ENCODE measurements around the gene ASIC4.

Gene ASIC4

DNA sequence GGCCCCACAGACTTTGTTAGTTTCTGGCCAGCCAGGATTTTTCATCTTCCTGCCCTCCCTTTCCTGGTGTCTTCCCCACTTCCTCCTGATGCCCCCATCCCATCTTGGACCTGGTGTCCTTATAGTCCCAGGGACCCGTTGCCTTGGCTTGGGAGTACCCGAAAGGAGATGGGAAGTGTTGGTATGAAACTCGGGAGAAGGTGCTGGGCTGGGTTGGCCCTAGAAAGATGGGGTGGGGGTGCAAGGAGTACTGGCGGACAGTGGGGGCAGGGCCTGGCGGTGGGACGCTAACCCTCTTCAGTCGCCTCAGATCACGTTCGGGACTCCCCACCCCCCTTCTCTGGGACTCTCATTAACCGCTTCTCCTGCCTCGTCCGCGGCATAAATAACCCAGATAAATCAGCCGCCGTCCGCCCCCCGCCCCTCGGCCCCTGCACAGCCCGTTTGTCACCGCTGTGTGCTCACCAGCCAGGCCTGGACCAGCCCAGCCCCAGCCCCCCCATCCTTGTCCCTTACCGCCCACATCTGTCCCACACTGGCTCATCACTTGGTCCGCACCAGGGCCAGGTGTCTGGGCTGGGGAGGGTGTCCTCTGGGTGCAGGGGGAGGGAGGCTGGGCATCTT lies 3.7 kb upstream of the ASIC4 start:
- no peak for TF ChIP-seq NFIC (IDR thresholded peaks at IDR 0.05)
- no peak for TF ChIP-seq ZBTB7A (IDR thresholded peaks at IDR 0.05; ENCODE audit: low read depth)
- TF ChIP-seq TEAD4 (IDR thresholded peaks at IDR 0.05) = no peak
- TF ChIP-seq CREB1 (IDR thresholded peaks at IDR 0.05; ENCODE audit: low read depth) = no peak
- no peak for TF ChIP-seq EGR1 (IDR thresholded peaks at IDR 0.05)
- TF ChIP-seq EP300 (IDR thresholded peaks at IDR 0.05; ENCODE audit: borderline replicate concordance) = no peak
- TF ChIP-seq, protein P1, sequence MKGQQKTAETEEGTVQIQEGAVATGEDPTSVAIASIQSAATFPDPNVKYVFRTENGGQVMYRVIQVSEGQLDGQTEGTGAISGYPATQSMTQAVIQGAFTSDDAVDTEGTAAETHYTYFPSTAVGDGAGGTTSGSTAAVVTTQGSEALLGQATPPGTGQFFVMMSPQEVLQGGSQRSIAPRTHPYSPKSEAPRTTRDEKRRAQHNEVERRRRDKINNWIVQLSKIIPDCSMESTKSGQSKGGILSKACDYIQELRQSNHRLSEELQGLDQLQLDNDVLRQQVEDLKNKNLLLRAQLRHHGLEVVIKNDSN (IDR thresholded peaks at IDR 0.05) = no peak
- TF ChIP-seq RAD21 (IDR thresholded peaks at IDR 0.05; ENCODE audit: low read depth) = no peak
- no peak for TF ChIP-seq CEBPB (IDR thresholded peaks at IDR 0.05)
- TF ChIP-seq FOXM1 (IDR thresholded peaks at IDR 0.05; ENCODE audit: borderline replicate concordance, low read depth) = no peak
- TF ChIP-seq YY1 (IDR thresholded peaks at IDR 0.05; ENCODE audit: low read depth) = no peak
- TF ChIP-seq TAF1 (IDR thresholded peaks at IDR 0.05; ENCODE audit: low read depth) = no peak
- TF ChIP-seq, protein P2, sequence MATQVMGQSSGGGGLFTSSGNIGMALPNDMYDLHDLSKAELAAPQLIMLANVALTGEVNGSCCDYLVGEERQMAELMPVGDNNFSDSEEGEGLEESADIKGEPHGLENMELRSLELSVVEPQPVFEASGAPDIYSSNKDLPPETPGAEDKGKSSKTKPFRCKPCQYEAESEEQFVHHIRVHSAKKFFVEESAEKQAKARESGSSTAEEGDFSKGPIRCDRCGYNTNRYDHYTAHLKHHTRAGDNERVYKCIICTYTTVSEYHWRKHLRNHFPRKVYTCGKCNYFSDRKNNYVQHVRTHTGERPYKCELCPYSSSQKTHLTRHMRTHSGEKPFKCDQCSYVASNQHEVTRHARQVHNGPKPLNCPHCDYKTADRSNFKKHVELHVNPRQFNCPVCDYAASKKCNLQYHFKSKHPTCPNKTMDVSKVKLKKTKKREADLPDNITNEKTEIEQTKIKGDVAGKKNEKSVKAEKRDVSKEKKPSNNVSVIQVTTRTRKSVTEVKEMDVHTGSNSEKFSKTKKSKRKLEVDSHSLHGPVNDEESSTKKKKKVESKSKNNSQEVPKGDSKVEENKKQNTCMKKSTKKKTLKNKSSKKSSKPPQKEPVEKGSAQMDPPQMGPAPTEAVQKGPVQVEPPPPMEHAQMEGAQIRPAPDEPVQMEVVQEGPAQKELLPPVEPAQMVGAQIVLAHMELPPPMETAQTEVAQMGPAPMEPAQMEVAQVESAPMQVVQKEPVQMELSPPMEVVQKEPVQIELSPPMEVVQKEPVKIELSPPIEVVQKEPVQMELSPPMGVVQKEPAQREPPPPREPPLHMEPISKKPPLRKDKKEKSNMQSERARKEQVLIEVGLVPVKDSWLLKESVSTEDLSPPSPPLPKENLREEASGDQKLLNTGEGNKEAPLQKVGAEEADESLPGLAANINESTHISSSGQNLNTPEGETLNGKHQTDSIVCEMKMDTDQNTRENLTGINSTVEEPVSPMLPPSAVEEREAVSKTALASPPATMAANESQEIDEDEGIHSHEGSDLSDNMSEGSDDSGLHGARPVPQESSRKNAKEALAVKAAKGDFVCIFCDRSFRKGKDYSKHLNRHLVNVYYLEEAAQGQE (IDR thresholded peaks at IDR 0.05; ENCODE audit: low read depth) = no peak

DNA sequence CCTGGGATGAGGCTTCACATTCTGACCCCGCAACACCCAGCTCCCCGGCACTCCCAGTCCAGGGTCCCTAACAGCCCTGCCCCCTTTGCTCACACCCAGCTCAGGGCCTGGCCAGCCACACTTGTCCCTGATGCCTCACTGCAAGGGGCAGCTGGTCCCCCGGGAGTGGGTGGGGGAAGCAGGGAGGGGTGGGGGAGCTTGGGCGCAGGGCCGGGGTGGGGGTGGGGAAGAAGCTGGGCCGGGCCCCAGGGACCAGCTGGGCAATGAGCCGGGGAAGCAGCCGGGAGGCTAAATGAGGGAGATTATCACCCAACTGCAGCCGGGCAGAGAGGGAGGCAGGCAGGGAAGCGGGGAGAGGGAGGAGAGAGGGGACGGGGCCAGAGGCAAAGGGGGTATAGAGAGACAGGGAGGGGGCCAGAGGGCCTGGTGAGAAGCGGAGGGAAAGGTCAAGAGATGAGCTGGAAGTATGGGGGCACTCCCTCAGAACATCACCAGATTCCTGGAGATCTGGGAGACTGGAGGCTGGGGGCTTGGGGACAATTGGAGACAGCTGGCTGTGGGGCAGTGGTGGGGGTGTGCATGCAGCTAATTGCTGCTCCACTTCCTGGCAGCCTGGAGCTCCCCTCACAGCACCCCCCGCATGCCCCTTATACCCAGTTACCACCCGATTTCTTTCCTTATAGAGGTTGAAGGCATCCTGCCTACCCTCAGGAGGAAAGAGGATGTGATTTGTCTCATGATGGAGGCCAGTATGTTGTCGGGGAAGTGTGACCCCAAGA lies 2.5 kb upstream of the ASIC4 start:
- no peak for TF ChIP-seq FOXM1 (IDR thresholded peaks at IDR 0.05; ENCODE audit: borderline replicate concordance, low read depth)
- no peak for TF ChIP-seq TEAD4 (IDR thresholded peaks at IDR 0.05)
- no peak for TF ChIP-seq TCF12 (IDR thresholded peaks at IDR 0.05; ENCODE audit: low read depth)
- TF ChIP-seq CEBPB (IDR thresholded peaks at IDR 0.05) = no peak
- no peak for TF ChIP-seq TAF1 (IDR thresholded peaks at IDR 0.05; ENCODE audit: low read depth)
- no peak for TF ChIP-seq ZBTB7A (IDR thresholded peaks at IDR 0.05; ENCODE audit: low read depth)
- no peak for TF ChIP-seq NFIC (IDR thresholded peaks at IDR 0.05)

DNA sequence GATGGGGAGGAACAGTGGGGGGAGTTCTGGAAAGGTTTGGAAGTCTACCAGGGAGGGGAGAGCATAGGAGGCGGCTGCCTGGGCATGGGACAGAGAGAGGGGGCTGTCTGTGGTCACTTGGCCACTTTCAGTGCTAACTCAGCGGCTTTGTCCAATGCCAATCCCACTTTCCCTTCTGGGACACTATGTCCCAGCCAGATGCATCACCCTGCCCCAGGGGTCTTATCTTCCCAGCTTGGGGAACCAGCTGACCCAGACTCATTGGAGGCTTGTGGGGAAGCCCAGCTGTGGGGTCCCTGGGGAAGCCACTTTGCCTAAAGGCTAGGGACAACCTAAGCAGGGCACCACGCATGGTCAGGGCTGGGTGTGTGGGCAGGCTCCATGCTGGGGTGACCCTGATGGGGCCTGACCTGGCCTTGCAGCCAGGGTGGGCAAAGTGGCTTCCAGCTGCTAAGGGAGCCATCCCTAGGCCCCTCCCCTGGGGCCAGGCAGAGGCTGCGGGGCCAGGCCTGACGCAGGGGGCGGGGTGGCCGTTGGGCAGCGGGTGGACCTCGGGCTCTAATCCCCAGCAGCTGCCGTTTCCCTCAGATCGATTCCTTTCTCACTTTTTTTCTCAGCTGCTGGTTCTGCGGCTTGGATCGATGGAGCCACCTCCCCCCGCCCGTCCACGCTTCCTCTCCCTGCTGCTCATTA lies 1.6 kb upstream of the ASIC4 start:
- no peak for TF ChIP-seq CREB1 (IDR thresholded peaks at IDR 0.05; ENCODE audit: low read depth)
- no peak for TF ChIP-seq FOXM1 (IDR thresholded peaks at IDR 0.05; ENCODE audit: borderline replicate concordance, low read depth)
- TF ChIP-seq, protein P2 (IDR thresholded peaks at IDR 0.05; ENCODE audit: low read depth) = no peak
- TF ChIP-seq, protein P3, sequence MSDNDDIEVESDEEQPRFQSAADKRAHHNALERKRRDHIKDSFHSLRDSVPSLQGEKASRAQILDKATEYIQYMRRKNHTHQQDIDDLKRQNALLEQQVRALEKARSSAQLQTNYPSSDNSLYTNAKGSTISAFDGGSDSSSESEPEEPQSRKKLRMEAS (IDR thresholded peaks at IDR 0.05) = no peak
- no peak for TF ChIP-seq NFIC (IDR thresholded peaks at IDR 0.05)
- TF ChIP-seq EP300 (IDR thresholded peaks at IDR 0.05; ENCODE audit: borderline replicate concordance) = no peak
- TF ChIP-seq YY1 (IDR thresholded peaks at IDR 0.05; ENCODE audit: low read depth) = no peak
- TF ChIP-seq, protein P1 (IDR thresholded peaks at IDR 0.05) = no peak
- no peak for TF ChIP-seq TEAD4 (IDR thresholded peaks at IDR 0.05)
- no peak for TF ChIP-seq TAF1 (IDR thresholded peaks at IDR 0.05; ENCODE audit: low read depth)
- no peak for TF ChIP-seq RAD21 (IDR thresholded peaks at IDR 0.05; ENCODE audit: low read depth)
- TF ChIP-seq EGR1 (IDR thresholded peaks at IDR 0.05) = no peak
- no peak for TF ChIP-seq TCF12 (IDR thresholded peaks at IDR 0.05; ENCODE audit: low read depth)
- no peak for TF ChIP-seq CEBPB (IDR thresholded peaks at IDR 0.05)
- no peak for TF ChIP-seq ZBTB7A (IDR thresholded peaks at IDR 0.05; ENCODE audit: low read depth)

DNA sequence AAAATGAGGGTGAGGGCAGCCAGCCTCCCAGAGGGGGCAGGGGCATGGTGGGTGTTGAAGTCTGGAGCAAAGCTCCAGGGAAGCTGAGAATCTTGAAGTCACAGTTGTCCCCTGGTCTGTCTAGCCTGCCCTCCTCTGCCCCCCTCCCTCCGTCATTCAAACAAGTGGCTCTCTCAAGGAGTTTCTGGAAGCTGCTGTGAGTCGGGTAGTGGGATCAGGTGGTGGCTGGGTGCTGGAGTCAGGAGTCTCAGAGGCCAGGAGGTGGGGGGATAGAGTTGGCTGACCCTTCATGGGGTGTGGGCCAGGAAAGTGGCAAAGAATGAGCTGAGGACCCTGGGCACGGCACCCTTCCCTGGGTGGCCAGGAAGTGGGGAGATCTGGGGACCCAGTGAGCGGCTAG lies 495 bp upstream of the ASIC4 start:
- no peak for TF ChIP-seq FOXM1 (IDR thresholded peaks at IDR 0.05; ENCODE audit: borderline replicate concordance, low read depth)
- TF ChIP-seq CREB1 (IDR thresholded peaks at IDR 0.05; ENCODE audit: low read depth) = no peak
- TF ChIP-seq, protein P3 (IDR thresholded peaks at IDR 0.05) = no peak
- no peak for TF ChIP-seq TCF12 (IDR thresholded peaks at IDR 0.05; ENCODE audit: low read depth)
- no peak for TF ChIP-seq NFIC (IDR thresholded peaks at IDR 0.05)
- no peak for TF ChIP-seq TAF1 (IDR thresholded peaks at IDR 0.05; ENCODE audit: low read depth)
- no peak for TF ChIP-seq TEAD4 (IDR thresholded peaks at IDR 0.05)
- no peak for TF ChIP-seq EGR1 (IDR thresholded peaks at IDR 0.05)
- TF ChIP-seq, protein P2 (IDR thresholded peaks at IDR 0.05; ENCODE audit: low read depth) = no peak
- TF ChIP-seq CEBPB (IDR thresholded peaks at IDR 0.05) = no peak
- TF ChIP-seq YY1 (IDR thresholded peaks at IDR 0.05; ENCODE audit: low read depth) = no peak
- no peak for TF ChIP-seq RAD21 (IDR thresholded peaks at IDR 0.05; ENCODE audit: low read depth)
- TF ChIP-seq ZBTB7A (IDR thresholded peaks at IDR 0.05; ENCODE audit: low read depth) = no peak
- no peak for TF ChIP-seq EP300 (IDR thresholded peaks at IDR 0.05; ENCODE audit: borderline replicate concordance)
- TF ChIP-seq, protein P1 (IDR thresholded peaks at IDR 0.05) = no peak
